CD14-positive monocyte (primary cell): ENCODE data around the gene RETSAT. TPM values are rescaled to one million over a fixed set of nuclear protein-coding genes. Genes with fewer than 3 reads are reported as not detected.
"Not testable (repeated sequence)": the region's sequence is repeated elsewhere in the genome, so short reads cannot be mapped to it uniquely, and the experiment has no call there.

ENCODE experiments used
- DNase-seq, 3 donors: peaks; one replicate each; pipeline ENCODE4 v3.0.0-alpha.2; 2011 to 2022
- H2AFZ ChIP-seq: 2 replicates; pipeline ENCODE4 v1.6.0; 2012; ENCODE audit warnings: mild to moderate bottlenecking, low read depth, low read length, inconsistent platforms; ENCODE audit not compliant: insufficient read depth, poor library complexity, severe bottlenecking
- H3K27ac ChIP-seq, 2 donors: 1 replicate in 1 of 2; 2 replicates in 1 of 2; pipeline ENCODE4 v1.5.1; 2012 to 2013; ENCODE audit warnings: low read length in 2 of 2, control low read depth in 1 of 2, inconsistent platforms in 1 of 2, low read depth in 1 of 2, mild to moderate bottlenecking in 1 of 2
- H3K27me3 ChIP-seq, 2 donors: one replicate each; pipeline versions ENCODE4 v1.6.0 to v1.6.1; 2011 to 2013; ENCODE audit warnings: low read length in 2 of 2; ENCODE audit not compliant: control insufficient read depth in 2 of 2, insufficient read depth in 2 of 2
- H3K36me3 ChIP-seq, 2 donors: replicated peaks in 1 of 2; 1 replicate in 1 of 2; 2 replicates in 1 of 2; pipeline versions ENCODE4 v1.5.1 to v1.6.1; 2012 to 2013; ENCODE audit warnings: low read length in 2 of 2, control low read depth in 1 of 2, inconsistent platforms in 1 of 2, mild to moderate bottlenecking in 1 of 2; ENCODE audit not compliant: insufficient read depth in 2 of 2, control insufficient read depth in 1 of 2
- H3K4me1 ChIP-seq, 2 donors: 1 replicate in 1 of 2; 2 replicates in 1 of 2; pipeline versions ENCODE4 v1.5.1 to v1.6.1; 2012 to 2013; ENCODE audit warnings: low read length in 2 of 2, control low read depth in 1 of 2, inconsistent platforms in 1 of 2, mild to moderate bottlenecking in 1 of 2, moderate library complexity in 1 of 2; ENCODE audit not compliant: insufficient read depth in 2 of 2, control insufficient read depth in 1 of 2
- H3K4me2 ChIP-seq: replicated peaks from 2 replicates; pipeline ENCODE3; 2012; ENCODE audit warnings: low read length, moderate library complexity, mild to moderate bottlenecking; ENCODE audit not compliant: poor library complexity, severe bottlenecking; ENCODE audit errors: extremely low read depth
- H3K4me3 ChIP-seq, 3 experiments: fragments of 200-600 bp in 1 of 3; sonication (generic) in 1 of 3; replicated peaks in 1 of 3; 1 replicate in 2 of 3; 2 replicates in 1 of 3; pipeline ENCODE4 v1.5.1; 2011 to 2013; ENCODE audit warnings: low read length in 3 of 3, mild to moderate bottlenecking in 3 of 3, control low read depth in 2 of 3, low read depth in 2 of 3, inconsistent platforms in 1 of 3, moderate library complexity in 1 of 3
- H3K79me2 ChIP-seq: 2 replicates; pipeline ENCODE4 v1.6.0; 2012; ENCODE audit warnings: mild to moderate bottlenecking, control low read depth, inconsistent platforms, low read length, moderate library complexity; ENCODE audit not compliant: insufficient read depth
- H3K9ac ChIP-seq: 2 replicates; pipeline ENCODE4 v1.6.0; 2017; ENCODE audit warnings: low read length, mild to moderate bottlenecking; ENCODE audit not compliant: insufficient read depth, poor library complexity, severe bottlenecking
- H3K9me3 ChIP-seq, 2 donors: replicated peaks in 1 of 2; 1 replicate in 1 of 2; 2 replicates in 1 of 2; pipeline versions ENCODE4 v1.5.1 to v1.6.1; 2012 to 2013; ENCODE audit warnings: low read length in 2 of 2, control low read depth in 1 of 2; ENCODE audit not compliant: control insufficient read depth in 1 of 2, insufficient read depth in 1 of 2
- H4K20me1 ChIP-seq: 2 replicates; pipeline ENCODE4 v1.6.0; 2012; ENCODE audit warnings: mild to moderate bottlenecking, low read length, control low read depth, moderate library complexity; ENCODE audit not compliant: insufficient read depth
- H3K27ac Mint-ChIP-seq, 7 donors: one replicate each; pipeline ENCODE4 v1.8.0; 2020; ENCODE audit warnings: mild to moderate bottlenecking in 7 of 7, mixed read lengths in 7 of 7, moderate library complexity in 6 of 7, inconsistent platforms in 2 of 7
- H3K27me3 Mint-ChIP-seq, 3 donors: one replicate each; pipeline ENCODE4 v1.8.0; 2021 to 2022; ENCODE audit warnings: low read depth in 3 of 3, mild to moderate bottlenecking in 3 of 3, mixed read lengths in 3 of 3, moderate library complexity in 3 of 3, inconsistent platforms in 1 of 3
- H3K36me3 Mint-ChIP-seq, 2 donors: one replicate each; pipeline ENCODE4 v1.8.0; 2020; ENCODE audit warnings: mixed read lengths in 2 of 2, inconsistent platforms in 1 of 2, mild to moderate bottlenecking in 1 of 2
- H3K4me1 Mint-ChIP-seq: one replicate; pipeline ENCODE4 v1.8.0; 2020; ENCODE audit warnings: mild to moderate bottlenecking, mixed read lengths
- H3K4me3 Mint-ChIP-seq, 2 donors: one replicate each; pipeline ENCODE4 v1.8.0; 2020; ENCODE audit warnings: mild to moderate bottlenecking in 2 of 2, mixed read lengths in 2 of 2, moderate library complexity in 1 of 2
- H3K9me3 Mint-ChIP-seq, 7 donors: one replicate each; pipeline ENCODE4 v1.8.0; 2020 to 2022; ENCODE audit warnings: mixed read lengths in 7 of 7, mild to moderate bottlenecking in 6 of 7, moderate library complexity in 6 of 7, inconsistent platforms in 2 of 7
- WGBS: methylation state at CpG from one replicate; pipeline ENCODE4 v1.1.5; 2013; ENCODE audit warnings: missing lambda C conversion rate; ENCODE audit not compliant: insufficient coverage; 5-methylcytosine and 5-hydroxymethylcytosine counted together
- intact Hi-C, 2 donors: fragments of 100-400 bp; cut with micrococcal nuclease; formaldehyde crosslinking; loops; one replicate each; pipeline versions ENCODE4 v1.15.0 to v1.15.1; 2023
- polyA plus RNA-seq, 3 donors: library from polyadenylated mRNA; depleted of rRNA in 1 of 3; unstranded in 2 of 3; stranded (reverse) in 1 of 3; fragments of 300-500 nt in 2 of 3; fragments of >200 nt in 1 of 3; fragmentation: Illumina TruSeq in 2 of 3; gene quantifications; 1 replicate in 2 of 3; 2 replicates in 1 of 3; pipeline ENCODE4 v1.2.3, GENCODE V29; 2012 to 2021
- TF ChIP-seq, protein P1 (sequence below): fragments of 200-600 bp; IDR thresholded peaks from one replicate; pipeline ENCODE4 v1.8.0; 2022; ENCODE audit warnings: antibody characterized with exemption, mild to moderate bottlenecking

The RETSAT gene
- polyA plus RNA-seq, 3 donors, result 12.4 to 15.8 (median 15.0) TPM

GRCh38 chr2:85344356-85344954 is 9.9 kb downstream of the RETSAT start:
- H3K27me3 ChIP-seq, result no peaks in the 10 kb centered on the region
- H3K36me3 Mint-ChIP-seq, result peaks cover 53 to 73% of the 10 kb centered on the region in 2 donors
- no peak overlapping the region for H3K9ac ChIP-seq
- H3K27me3 Mint-ChIP-seq, result peaks cover 3 to 5% (median 5%) of the 10 kb centered on the region in 3 donors
- WGBS, result 99% methylated on average over 9 of the region's 14 CpGs
- H3K79me2 ChIP-seq, result no peaks in the 10 kb centered on the region
- no peak overlapping the region for H3K27ac ChIP-seq
- H3K4me3 ChIP-seq, result no peak overlapping the region
- no peak overlapping the region for H3K4me3 Mint-ChIP-seq
- no peaks in the 10 kb centered on the region for H3K4me1 Mint-ChIP-seq
- peaks cover 44 to 62% of the 10 kb centered on the region in 2 donors for H3K36me3 ChIP-seq
- peaks cover 3% of the 10 kb centered on the region for H4K20me1 ChIP-seq
- no peaks in the 10 kb centered on the region for H3K9me3 Mint-ChIP-seq
- DNase-seq, result no peak
- intact Hi-C loops, result no loop called here
- H3K4me1 ChIP-seq, result no peaks in the 10 kb centered on the region
- H2AFZ ChIP-seq, result no peak overlapping the region
- no peak overlapping the region for H3K4me2 ChIP-seq
- TF ChIP-seq, protein P1, sequence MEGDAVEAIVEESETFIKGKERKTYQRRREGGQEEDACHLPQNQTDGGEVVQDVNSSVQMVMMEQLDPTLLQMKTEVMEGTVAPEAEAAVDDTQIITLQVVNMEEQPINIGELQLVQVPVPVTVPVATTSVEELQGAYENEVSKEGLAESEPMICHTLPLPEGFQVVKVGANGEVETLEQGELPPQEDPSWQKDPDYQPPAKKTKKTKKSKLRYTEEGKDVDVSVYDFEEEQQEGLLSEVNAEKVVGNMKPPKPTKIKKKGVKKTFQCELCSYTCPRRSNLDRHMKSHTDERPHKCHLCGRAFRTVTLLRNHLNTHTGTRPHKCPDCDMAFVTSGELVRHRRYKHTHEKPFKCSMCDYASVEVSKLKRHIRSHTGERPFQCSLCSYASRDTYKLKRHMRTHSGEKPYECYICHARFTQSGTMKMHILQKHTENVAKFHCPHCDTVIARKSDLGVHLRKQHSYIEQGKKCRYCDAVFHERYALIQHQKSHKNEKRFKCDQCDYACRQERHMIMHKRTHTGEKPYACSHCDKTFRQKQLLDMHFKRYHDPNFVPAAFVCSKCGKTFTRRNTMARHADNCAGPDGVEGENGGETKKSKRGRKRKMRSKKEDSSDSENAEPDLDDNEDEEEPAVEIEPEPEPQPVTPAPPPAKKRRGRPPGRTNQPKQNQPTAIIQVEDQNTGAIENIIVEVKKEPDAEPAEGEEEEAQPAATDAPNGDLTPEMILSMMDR, result no peak
- H3K9me3 ChIP-seq, result no peaks in the 10 kb centered on the region
- peak overlapping the region in 1 of 7 donors; percentile 21 for H3K27ac Mint-ChIP-seq

DNA sequence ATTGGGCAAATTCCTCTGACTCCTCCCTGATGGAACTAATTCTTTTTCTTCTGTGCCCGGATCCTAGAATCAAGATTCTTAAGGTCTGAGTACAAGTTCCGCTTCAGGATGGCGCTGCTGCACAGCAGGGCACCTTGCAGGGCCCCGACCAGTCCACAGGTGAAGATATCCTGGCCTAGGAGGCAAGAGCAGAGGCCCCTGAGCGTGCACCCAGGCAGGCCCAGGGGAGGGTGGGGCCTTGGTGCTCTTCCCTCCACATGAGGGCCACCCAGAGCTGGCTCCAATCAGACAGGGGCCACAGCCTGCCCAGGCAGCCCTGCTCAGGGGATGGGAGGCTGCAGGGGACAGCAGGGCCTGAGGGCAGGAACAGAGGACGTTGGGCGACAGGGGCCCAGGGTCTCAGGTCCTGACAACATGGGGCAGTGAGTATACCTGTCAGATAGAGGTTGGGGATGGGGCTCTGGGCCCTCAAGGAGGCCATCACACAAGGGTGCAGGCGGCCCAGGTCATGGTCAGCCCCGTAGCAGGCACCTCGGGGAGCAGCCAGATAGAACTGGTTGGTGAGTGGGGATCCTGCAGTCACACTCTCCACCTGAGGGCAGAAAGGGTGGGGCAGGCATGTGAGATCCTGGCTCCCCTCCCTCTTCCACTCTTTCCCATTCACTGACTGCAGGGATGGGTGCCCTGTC is 11.0 kb downstream of the RETSAT start:
- not testable (repeated sequence) for H3K4me3 Mint-ChIP-seq, H3K4me3 ChIP-seq, H3K4me1 Mint-ChIP-seq, H3K27ac ChIP-seq, H3K27me3 ChIP-seq, H4K20me1 ChIP-seq, H3K4me2 ChIP-seq, H3K79me2 ChIP-seq, H3K9ac ChIP-seq, H3K27me3 Mint-ChIP-seq, H3K9me3 Mint-ChIP-seq, DNase-seq, H2AFZ ChIP-seq, H3K4me1 ChIP-seq, H3K9me3 ChIP-seq
- Mint-ChIP-seq H3K27ac (peak overlapping the region in 1 of 7 donors; percentile 66), H3K36me3 (peaks cover 47 to 62% of the 10 kb centered on the region in 2 donors)
- intact Hi-C loops, result loop anchor here in 1 of 2 donors (1.0 kb wide), 1 partner anchor 26 kb away; no protein-coding TSS in a partner anchor
- peaks cover 40 to 56% of the 10 kb centered on the region in 2 donors for H3K36me3 ChIP-seq
- 99% methylated on average over 7 of the region's 10 CpGs for WGBS
